Measurements from ENCODE around the gene DPEP1. TPM values are rescaled to one million over a fixed set of nuclear protein-coding genes. Genes with fewer than 3 reads are reported as not detected.

DPEP1 gene
- total and polyA plus RNA-seq, 2 experiments from 2014 or later = 1.7 to 2.3 TPM

- H3K27me3 Mint-ChIP-seq (ENCODE audit: insufficient read depth, low read depth, poor library complexity) = peaks cover 10% of the 10 kb centered on the region
- peaks cover 20% of the 10 kb centered on the region for H3K36me3 Mint-ChIP-seq (ENCODE audit: low read depth)
- H3K79me2 ChIP-seq (replicated peaks; ENCODE audit: insufficient read depth) = no peaks in the 10 kb centered on the region
- H3K27ac ChIP-seq (ENCODE audit: low read depth) = no peak overlapping the region
- 0 out of 2 replicates have a peak, but pooled peaks cover 3% of the 10 kb centered on the region for H4K20me1 ChIP-seq (replicated peaks; ENCODE audit: insufficient read depth)
- H2AFZ ChIP-seq = no peak overlapping the region
- H3K4me1 ChIP-seq (ENCODE audit: insufficient read depth) = no peaks in the 10 kb centered on the region
- H3K27me3 ChIP-seq (ENCODE audit: insufficient read depth) = no peaks in the 10 kb centered on the region
- H3F3A ChIP-seq (replicated peaks; ENCODE audit: low read depth) = peaks cover 4% of the 10 kb centered on the region; the same call in 1 of the 2 replicates
- no peak for ATAC-seq
- no peak overlapping the region for H3K4me3 Mint-ChIP-seq
- no peaks in the 10 kb centered on the region; the same call in 2 of the 3 replicates for H3K9me3 Mint-ChIP-seq
- H3K4me3 ChIP-seq = no peak overlapping the region
- no peak for TF ChIP-seq CTCF (conservative IDR thresholded peaks at IDR 0.05; ENCODE audit: low read depth in 2 of 2)
- TF ChIP-seq ZNF114 (CRISPR knock-in tag; IDR thresholded peaks at IDR 0.05) = no peak
- TF ChIP-seq CREB1 (CRISPR knock-in tag; IDR thresholded peaks at IDR 0.05; ENCODE audit: low read depth) = no peak
- no peak for TF ChIP-seq EZH2phosphoT487 (IDR thresholded peaks at IDR 0.05; ENCODE audit: unreplicated experiment)
- no peak for TF ChIP-seq REST (IDR thresholded peaks at IDR 0.05; ENCODE audit: unreplicated experiment)
- H3K4me2 ChIP-seq = no peak overlapping the region
- H3K9me2 ChIP-seq (ENCODE audit: insufficient read depth) = no peaks in the 10 kb centered on the region
- peaks cover 6% of the 10 kb centered on the region; the same call in 2 of the 3 replicates for H3K4me1 Mint-ChIP-seq
- H3K36me3 ChIP-seq (ENCODE audit: insufficient read depth) = no peaks in the 10 kb centered on the region
- no peak for DNase-seq (ENCODE audit: low spot score)
- no peak overlapping the region for H3K27ac Mint-ChIP-seq
Measured at GRCh38 chr16:89643769-89644300, 30.4 kb downstream of the DPEP1 start.

GRCh38 chr16:89645122-89645521 lies 31.7 kb downstream of the DPEP1 start:
- Histone ChIP-seq H2AFZ (no peak overlapping the region), H3K4me2 (no peak overlapping the region), H3K27ac (ENCODE audit: low read depth) (no peak overlapping the region), H3K79me2 (replicated peaks; ENCODE audit: insufficient read depth) (no peaks in the 10 kb centered on the region), H3F3A (replicated peaks; ENCODE audit: low read depth) (peaks cover 4% of the 10 kb centered on the region; the same call in 1 of the 2 replicates), H3K4me1 (ENCODE audit: insufficient read depth) (no peaks in the 10 kb centered on the region), H3K36me3 (ENCODE audit: insufficient read depth) (no peaks in the 10 kb centered on the region), H4K20me1 (replicated peaks; ENCODE audit: insufficient read depth) (0 out of 2 replicates have a peak, but pooled peaks cover 3% of the 10 kb centered on the region), H3K9me2 (ENCODE audit: insufficient read depth) (no peaks in the 10 kb centered on the region), H3K4me3 (no peak overlapping the region), H3K27me3 (ENCODE audit: insufficient read depth) (no peaks in the 10 kb centered on the region)
- ATAC-seq (no peak), DNase-seq (ENCODE audit: low spot score) (no peak)
- Mint-ChIP-seq H3K9me3 (no peaks in the 10 kb centered on the region; the same call in 2 of the 3 replicates), H3K27ac (no peak overlapping the region), H3K4me3 (no peak overlapping the region), H3K36me3 (ENCODE audit: low read depth) (peaks cover 26% of the 10 kb centered on the region), H3K27me3 (ENCODE audit: insufficient read depth, low read depth, poor library complexity) (peaks cover 10% of the 10 kb centered on the region), H3K4me1 (peaks cover 6% of the 10 kb centered on the region; the same call in 2 of the 3 replicates)
- TF ChIP-seq ZNF462 (CRISPR knock-in tag; IDR thresholded peaks at IDR 0.05) = no peak

All from GM23338 (cell line).